ENCODE measurements around the gene ABCA12.

The ABCA12 gene

GRCh38 chr2:215110918-215111317 lies 27.5 kb downstream of the ABCA12 start:
- no peak for DNase-seq

DNA sequence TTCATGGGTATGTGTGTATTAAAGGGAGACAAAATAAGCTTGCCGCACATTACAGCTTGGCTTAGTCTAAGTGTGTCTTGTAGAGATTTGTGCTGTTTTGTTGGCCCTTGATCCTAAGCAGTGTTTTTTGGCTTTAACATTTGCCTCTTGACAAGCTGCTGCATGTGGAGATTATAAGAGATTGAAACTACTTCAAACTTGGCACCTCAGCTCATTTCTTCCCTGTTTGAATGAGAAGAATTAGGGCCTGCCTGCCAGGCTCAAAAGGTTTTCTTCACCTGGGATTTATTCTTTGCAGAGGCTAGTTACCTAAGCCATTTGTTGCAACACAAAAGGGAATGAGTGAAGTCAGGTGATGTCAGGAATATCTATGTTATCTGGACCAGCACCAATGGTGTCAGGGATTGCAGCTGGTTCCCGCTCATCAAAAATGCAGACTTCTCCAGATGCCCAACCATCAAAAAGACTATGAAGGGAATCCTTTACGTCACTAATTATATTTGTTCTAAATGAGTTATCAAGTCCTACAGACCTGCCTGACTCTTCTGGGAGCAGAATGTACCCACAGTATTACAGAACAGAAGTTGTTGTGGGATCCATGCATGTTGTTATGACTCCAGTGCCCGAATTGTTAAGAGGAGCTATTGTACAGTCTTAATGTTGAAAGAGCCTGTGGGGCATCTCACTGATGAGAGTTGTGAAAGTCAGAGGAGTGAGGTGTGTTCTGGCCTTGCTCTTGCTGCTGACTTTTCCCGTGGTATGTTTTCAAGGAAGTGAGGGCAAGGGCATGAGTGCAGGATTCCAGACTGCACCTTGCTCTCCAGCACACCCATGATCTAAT lies 31.0 kb downstream of the ABCA12 start:
- no peak for DNase-seq

DNA sequence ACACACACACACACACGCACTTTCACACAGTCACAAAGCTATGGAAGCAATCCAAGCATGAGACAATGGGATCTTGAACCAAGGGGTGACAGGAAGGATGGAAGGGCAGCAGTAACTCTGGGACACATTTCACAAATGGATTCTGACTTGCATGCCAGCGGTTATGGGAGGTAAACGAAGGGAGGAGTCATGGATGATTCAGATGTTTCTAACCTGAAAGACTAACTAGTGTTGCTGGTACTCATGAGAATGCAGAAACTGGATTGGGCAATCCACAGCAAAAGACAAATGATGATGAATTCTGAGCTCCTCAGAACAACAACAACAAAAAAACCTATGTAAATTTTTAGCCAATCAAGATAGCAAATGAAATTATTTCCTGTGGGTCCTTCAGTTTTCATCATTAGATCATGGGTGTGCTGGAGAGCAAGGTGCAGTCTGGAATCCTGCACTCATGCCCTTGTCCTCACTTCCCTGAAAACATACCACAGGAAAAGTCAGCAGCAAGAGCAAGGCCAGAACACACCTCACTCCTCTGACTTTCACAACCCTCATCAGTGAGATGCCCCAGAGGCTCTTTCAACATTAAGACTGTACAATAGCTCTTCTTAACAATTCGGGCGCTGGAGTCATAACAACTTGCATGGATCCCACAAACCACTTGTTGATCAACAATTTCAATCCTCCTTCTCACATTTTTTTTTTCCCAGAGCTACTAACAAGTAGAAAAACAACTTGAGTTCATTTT lies 32.6 kb downstream of the ABCA12 start:
- no peak for DNase-seq

GRCh38 chr2:215104226-215104625 lies 34.2 kb downstream of the ABCA12 start:
- DNase-seq, result no peak

DNA sequence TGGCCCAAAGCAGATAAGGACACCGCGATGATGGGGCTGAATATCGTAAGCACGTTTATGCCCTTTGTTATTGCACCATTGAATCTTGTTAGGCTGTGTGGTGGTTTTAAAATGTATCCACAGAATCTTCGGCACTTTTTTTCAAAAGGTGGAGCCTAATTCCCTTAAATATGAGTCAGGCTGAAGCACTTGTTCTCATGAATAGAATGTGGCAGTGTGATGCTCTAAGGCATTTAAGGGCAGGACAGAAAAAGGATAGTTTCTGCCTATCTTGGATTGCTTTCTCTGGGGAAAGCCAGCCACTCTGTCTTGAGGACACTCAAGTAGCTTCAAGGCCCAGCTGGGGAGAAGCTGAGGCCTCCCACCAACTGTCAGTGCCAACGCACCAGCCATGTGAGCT lies 39.6 kb downstream of the ABCA12 start:
- no peak for DNase-seq

DNA sequence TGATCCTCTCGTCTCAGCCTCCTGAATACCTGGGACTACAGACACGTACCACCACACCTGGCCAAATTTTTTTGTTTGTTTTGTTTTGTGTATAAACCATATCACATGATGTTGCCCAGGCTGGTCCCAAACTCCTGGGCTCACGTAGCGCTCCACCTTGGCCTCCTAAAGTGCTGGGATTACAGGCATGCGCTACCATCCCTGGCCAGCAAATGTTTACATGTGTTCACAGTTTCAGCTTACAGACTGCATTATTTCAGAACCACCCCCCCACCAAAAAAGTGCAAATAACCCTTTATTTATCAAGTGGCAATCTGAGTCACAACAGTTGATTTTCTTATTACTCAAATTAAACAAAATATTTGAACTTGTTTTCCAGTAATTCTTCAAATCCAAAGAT lies 54.3 kb downstream of the ABCA12 start:
- no peak for DNase-seq

- no peak for DNase-seq
Observed at GRCh38 chr2:215083146-215083545, 55.3 kb downstream of the ABCA12 start.

DNA sequence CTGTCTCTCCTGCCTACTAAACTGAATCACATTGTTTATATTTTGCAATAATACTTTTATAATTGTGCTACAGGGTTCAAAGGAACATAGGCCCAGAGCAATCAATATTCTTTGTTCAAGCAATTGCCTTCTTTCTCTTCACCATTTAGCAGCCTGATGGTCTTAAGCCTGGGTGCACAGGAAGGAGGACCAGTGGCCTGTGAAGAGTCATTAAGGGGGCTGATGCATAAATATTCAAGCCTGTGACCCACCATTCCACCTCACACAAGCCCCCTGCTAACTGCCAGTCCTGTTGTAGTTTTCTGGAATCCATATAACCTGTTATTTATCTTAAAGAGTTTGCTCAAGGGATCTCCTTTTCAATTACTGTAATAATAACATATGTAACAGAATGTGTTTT lies 56.0 kb downstream of the ABCA12 start:
- no peak for DNase-seq

- no peak for DNase-seq
Observed at GRCh38 chr2:215080545-215080944, 57.9 kb downstream of the ABCA12 start.

GRCh38 chr2:215071676-215072075 lies 66.8 kb downstream of the ABCA12 start:
- no peak for DNase-seq

GRCh38 chr2:215068399-215068798 lies 70.0 kb downstream of the ABCA12 start:
- DNase-seq, result no peak

GRCh38 chr2:215066124-215066523 lies 72.3 kb downstream of the ABCA12 start:
- no peak for DNase-seq

DNA sequence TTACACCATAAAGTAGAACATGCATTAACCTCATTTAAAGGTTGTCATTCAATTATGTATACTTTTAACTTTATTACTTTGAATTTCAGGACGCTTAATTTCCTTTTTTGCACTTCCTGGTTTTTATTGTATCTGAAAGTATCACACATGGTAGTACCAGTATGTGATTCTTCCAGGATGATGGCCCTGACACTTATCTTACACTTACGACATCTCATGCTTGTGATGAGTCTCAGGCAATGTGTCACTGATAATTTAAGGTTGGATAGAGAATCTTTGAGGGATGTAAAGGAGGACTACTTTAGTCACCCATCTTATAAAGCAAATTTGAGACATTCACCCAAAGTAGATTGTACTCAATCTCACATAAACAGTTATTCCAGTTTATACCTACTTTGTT lies 74.9 kb downstream of the ABCA12 start:
- no peak for DNase-seq

DNA sequence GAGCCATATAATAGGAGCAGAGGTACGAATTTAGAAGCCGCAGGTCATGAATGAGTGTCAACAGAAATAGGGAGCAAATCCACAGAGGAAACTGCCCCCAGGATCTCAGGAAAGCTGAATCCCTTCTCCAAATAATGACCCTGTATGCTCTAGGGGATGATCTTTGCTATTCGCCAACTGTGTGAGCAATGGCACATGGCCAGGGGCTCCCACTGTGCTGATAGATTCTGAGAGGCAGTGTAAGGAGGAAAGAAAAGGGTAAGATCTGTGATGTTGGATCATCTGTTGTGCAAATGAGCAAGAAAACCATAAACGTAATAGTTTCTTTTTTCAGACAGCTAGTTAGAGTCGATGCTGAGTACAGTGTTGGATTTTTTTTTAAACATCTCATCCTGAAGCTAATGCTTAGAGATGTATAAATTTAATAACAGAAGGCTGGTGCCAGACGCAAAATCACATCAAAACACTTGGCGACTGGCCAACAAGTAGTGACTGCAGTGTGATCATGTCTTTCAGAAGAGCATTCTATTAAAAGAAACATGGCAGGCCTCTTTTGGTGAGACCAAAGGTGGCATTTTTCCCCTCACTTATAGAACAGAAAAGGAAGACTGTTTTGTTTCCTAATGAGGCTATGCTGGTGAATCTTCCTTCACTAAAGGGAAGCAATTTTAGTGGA lies 77.4 kb downstream of the ABCA12 start:
- no peak for DNase-seq

- DNase-seq, result no peak
Observed at GRCh38 chr2:215059724-215060123, 78.7 kb downstream of the ABCA12 start.

- no peak for DNase-seq
Observed at GRCh38 chr2:215055891-215056290, 82.5 kb downstream of the ABCA12 start.

- DNase-seq, result no peak
Observed at GRCh38 chr2:215052810-215053209, 85.6 kb downstream of the ABCA12 start.

DNA sequence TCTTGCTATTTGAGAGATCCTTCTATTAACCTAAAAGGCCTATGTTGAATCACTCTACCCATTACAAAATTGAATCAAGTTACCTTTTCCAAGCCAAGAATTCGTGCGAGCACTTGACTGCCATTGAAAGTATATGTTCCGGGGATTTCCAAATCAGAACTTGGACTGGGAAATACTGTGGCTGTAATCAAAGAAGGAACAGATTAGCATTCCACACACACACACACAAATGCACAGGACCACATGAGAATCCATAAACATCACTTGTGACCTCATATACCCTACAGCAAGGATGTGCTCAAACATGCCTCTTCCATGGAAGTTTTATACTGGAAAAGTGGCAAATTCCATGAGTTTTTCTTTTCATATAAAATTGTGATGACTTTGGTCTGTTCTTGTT lies 86.0 kb downstream of the ABCA12 start:
- DNase-seq, result no peak

DNA sequence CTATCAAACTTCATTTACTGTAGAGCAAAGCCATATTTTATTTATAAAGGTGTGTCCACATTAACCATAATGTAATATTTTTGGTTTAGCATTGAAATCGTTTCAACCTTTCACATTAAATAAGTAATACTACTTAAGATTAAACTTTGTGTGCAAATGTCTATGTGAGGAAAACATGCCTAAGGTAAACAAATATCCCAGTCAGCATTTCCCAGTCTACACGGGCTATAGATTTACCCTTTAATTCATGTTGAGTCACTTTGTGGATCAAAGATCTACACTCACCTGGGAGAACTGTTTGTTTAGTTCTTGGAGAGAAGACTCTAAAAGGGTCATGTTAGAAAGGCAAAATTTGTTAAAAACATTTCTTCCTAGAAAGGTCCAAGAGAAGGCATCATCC lies 89.1 kb downstream of the ABCA12 start:
- DNase-seq, result no peak

DNA sequence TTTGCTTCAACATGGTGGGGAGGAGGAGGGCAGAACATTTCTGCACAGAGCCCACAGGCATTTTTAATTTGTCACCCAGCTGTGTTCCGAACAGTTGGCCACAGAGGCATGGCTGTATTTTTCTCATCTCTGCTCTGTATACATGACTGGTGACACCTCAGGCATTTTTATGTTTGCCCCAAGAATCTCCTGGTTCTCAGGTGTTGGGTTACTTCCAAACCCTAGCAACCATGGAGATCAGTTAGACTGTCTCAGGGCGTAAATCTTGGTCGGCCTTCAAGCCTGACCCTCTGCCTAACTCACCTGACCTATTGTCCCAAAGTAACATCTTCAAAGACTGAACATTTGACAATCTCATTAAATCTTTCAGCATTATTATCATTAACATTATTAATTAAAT lies 100.0 kb downstream of the ABCA12 start:
- no peak for DNase-seq

- no peak for DNase-seq
Observed at GRCh38 chr2:215036314-215036713, 102.1 kb downstream of the ABCA12 start.

- no peak for DNase-seq
Observed at GRCh38 chr2:215034154-215034553, 104.3 kb downstream of the ABCA12 start.

GRCh38 chr2:215032153-215032552 lies 106.3 kb downstream of the ABCA12 start:
- no peak for DNase-seq

DNA sequence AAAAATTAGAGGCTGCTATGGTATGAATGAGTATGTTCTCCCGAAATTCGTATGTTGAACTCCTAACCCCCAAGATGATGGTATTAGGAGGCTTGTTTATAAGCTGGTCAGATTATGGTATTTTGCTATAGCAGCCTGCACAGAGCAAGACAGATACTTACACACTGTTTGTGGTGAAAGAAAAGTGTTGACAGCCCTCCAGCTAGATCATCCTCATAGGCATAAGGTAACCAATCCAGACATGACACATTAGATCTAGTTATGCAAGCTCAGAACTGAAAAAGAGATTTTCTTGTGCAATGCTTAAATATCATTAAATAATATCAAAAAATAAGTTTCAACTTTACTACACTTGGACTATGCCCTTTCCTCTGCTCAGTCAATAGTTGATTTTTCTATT lies 107.1 kb downstream of the ABCA12 start:
- DNase-seq, result no peak
